Measurements from ENCODE around the gene ABCB6.
A peak's percentile ranks its signal among the peaks of the same experiment; 100 is the strongest.
"Not testable (repeated sequence)": the region's sequence is repeated elsewhere in the genome, so short reads cannot be mapped to it uniquely, and the experiment has no call there.

Gene ABCB6

GRCh38 chr2:219213486-219214071 lies 5.2 kb downstream of the ABCB6 start:
- DNase-seq (ENCODE audit: low spot score) = no peak

- no peak for DNase-seq (ENCODE audit: low spot score)
Observed at GRCh38 chr2:219213026-219213415, 5.7 kb downstream of the ABCB6 start.

GRCh38 chr2:219210886-219211362 lies 7.8 kb downstream of the ABCB6 start:
- DNase-seq (ENCODE audit: low spot score) = no peak

GRCh38 chr2:219210196-219210885 lies 8.4 kb downstream of the ABCB6 start:
- DNase-seq (ENCODE audit: low spot score) = no peak

- DNase-seq (ENCODE audit: low spot score) = no peak
Observed at GRCh38 chr2:219209236-219210195, 9.2 kb downstream of the ABCB6 start.

- DNase-seq (ENCODE audit: low spot score) = no peak
Observed at GRCh38 chr2:219207884-219208740, 10.6 kb downstream of the ABCB6 start.

GRCh38 chr2:219207134-219207883 lies 11.4 kb downstream of the ABCB6 start:
- DNase-seq (ENCODE audit: low spot score) = no peak

GRCh38 chr2:219206328-219207133 lies 12.2 kb downstream of the ABCB6 start, which contains the start of gene ZFAND2B:
ZFAND2B (plus strand) TSS chr2:219206782; CDS start chr2:219206988, 206 bp downstream.
- peak; percentile 95 for DNase-seq (ENCODE audit: low spot score)

GRCh38 chr2:219205981-219206327 lies 12.8 kb downstream of the ABCB6 start:
- DNase-seq (ENCODE audit: low spot score) = no peak

GRCh38 chr2:219205165-219205538 lies 13.6 kb downstream of the ABCB6 start:
- DNase-seq (ENCODE audit: low spot score) = no peak

- DNase-seq (ENCODE audit: low spot score) = no peak
Observed at GRCh38 chr2:219204425-219205164, 14.2 kb downstream of the ABCB6 start.

- DNase-seq (ENCODE audit: low spot score) = not testable (repeated sequence)
Observed at GRCh38 chr2:219201331-219201730, 17.4 kb downstream of the ABCB6 start.

GRCh38 chr2:219200502-219201326 lies 18.0 kb downstream of the ABCB6 start:
- not testable (repeated sequence) for DNase-seq (ENCODE audit: low spot score)

- DNase-seq (ENCODE audit: low spot score) = no peak
Observed at GRCh38 chr2:219199470-219200211, 19.1 kb downstream of the ABCB6 start.

GRCh38 chr2:219198974-219199373 lies 19.8 kb downstream of the ABCB6 start:
- no peak for DNase-seq (ENCODE audit: low spot score)

GRCh38 chr2:219197388-219197787 lies 21.4 kb downstream of the ABCB6 start:
- no peak for DNase-seq (ENCODE audit: low spot score)

GRCh38 chr2:219186754-219187456 lies 31.9 kb downstream of the ABCB6 start:
- DNase-seq (ENCODE audit: low spot score) = no peak

All from HuH-7 (cell line).